Liver (tissue), 3 donors: Measurements from ENCODE around the gene RPS2.

Experiments used
- EGR1 ChIP-seq, 2 donors: IDR thresholded peaks; 2 replicates each; pipeline ENCODE4 v1.6.1; 2016 to 2018; ENCODE audit warnings: antibody characterized with exemption in 2 of 2, low read depth in 2 of 2
- FOXA2 ChIP-seq: IDR thresholded peaks from 2 replicates; pipeline ENCODE4 v1.6.1; 2016; ENCODE audit warnings: antibody characterized with exemption
- RAD21 ChIP-seq, 2 donors: IDR thresholded peaks; 2 replicates each; pipeline ENCODE4 v1.6.1; 2016; ENCODE audit warnings: antibody characterized with exemption in 2 of 2, mild to moderate bottlenecking in 2 of 2
- RXRA ChIP-seq, 2 donors: IDR thresholded peaks; 2 replicates each; pipeline ENCODE4 v1.6.1; 2017 to 2018; ENCODE audit warnings: antibody characterized with exemption in 2 of 2, mild to moderate bottlenecking in 1 of 2
- SP1 ChIP-seq: IDR thresholded peaks from 2 replicates; pipeline ENCODE4 v1.6.1; 2018; ENCODE audit warnings: antibody characterized with exemption, mild to moderate bottlenecking
- TAF1 ChIP-seq: conservative IDR thresholded peaks from 2 replicates; pipeline ENCODE4 v1.6.1; 2016; ENCODE audit warnings: antibody characterized with exemption, mild to moderate bottlenecking
- YY1 ChIP-seq: IDR thresholded peaks from 2 replicates; pipeline ENCODE4 v1.6.1; 2016; ENCODE audit warnings: antibody characterized with exemption, mild to moderate bottlenecking
- TF ChIP-seq, protein P1 (sequence below): IDR thresholded peaks from 2 replicates; pipeline ENCODE4 v1.6.1; 2016; ENCODE audit warnings: antibody characterized with exemption
- TF ChIP-seq, protein P2 (sequence below): fragments of 150-350 bp; IDR thresholded peaks from 2 replicates; pipeline ENCODE4 v1.5.1; 2017; ENCODE audit warnings: improper control_type of control experiment, low read depth, low read length; ENCODE audit not compliant: missing input control
- TF ChIP-seq, protein P3 (sequence below): IDR thresholded peaks from 2 replicates; pipeline ENCODE4 v1.6.1; 2016; ENCODE audit warnings: antibody characterized with exemption
- TF ChIP-seq, protein P4 (sequence below): IDR thresholded peaks from 2 replicates; pipeline ENCODE4 v1.6.1; 2016; ENCODE audit warnings: antibody characterized with exemption
- TF ChIP-seq, protein P5 (sequence below): IDR thresholded peaks from 2 replicates; pipeline ENCODE4 v1.6.1; 2016; ENCODE audit warnings: antibody characterized with exemption, mild to moderate bottlenecking
- donor health status: healthy.
- donor health status: healthy.

DNA sequence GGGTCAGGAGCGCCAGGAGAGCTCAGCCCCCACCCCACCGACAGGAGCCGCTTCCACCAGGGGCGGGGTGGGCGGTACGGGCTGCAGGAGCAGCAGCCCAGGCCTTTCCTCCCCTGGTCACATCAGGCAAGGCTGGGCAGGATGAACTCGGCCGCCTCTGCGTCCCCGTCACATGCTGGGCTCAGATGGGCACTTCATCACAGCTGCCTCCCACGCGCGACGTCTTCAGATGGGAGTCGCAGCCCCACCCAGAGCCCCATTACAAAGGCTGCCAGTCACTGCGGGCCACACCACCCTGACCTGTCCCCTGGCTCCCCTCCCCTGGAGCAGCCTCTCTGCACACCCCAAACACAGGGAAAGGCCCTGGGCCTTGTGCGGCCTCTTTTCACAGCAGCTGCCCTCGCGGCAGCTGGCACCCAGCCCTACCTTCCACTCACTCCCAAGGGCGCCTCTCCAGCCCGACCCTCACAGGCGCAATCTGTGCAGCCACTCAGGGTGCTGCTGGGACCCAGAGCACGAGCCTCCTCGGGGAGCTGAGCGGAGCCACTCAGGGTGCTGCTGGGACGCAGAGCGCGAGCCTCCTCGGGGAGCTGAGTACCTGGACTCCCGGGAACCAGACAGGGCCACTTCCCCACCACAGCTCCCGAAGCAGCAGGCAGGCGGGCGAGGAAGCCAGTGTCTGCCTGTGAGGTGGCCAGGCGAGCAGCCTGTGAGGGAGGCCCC is 40.3 kb upstream of the RPS2 start:
- TF ChIP-seq, protein P1, sequence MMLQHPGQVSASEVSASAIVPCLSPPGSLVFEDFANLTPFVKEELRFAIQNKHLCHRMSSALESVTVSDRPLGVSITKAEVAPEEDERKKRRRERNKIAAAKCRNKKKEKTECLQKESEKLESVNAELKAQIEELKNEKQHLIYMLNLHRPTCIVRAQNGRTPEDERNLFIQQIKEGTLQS, result no peak
- TF ChIP-seq RXRA (IDR thresholded peaks at IDR 0.05), result no peak
- TF ChIP-seq, protein P2, sequence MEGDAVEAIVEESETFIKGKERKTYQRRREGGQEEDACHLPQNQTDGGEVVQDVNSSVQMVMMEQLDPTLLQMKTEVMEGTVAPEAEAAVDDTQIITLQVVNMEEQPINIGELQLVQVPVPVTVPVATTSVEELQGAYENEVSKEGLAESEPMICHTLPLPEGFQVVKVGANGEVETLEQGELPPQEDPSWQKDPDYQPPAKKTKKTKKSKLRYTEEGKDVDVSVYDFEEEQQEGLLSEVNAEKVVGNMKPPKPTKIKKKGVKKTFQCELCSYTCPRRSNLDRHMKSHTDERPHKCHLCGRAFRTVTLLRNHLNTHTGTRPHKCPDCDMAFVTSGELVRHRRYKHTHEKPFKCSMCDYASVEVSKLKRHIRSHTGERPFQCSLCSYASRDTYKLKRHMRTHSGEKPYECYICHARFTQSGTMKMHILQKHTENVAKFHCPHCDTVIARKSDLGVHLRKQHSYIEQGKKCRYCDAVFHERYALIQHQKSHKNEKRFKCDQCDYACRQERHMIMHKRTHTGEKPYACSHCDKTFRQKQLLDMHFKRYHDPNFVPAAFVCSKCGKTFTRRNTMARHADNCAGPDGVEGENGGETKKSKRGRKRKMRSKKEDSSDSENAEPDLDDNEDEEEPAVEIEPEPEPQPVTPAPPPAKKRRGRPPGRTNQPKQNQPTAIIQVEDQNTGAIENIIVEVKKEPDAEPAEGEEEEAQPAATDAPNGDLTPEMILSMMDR, result no peak
- TF ChIP-seq, protein P3, sequence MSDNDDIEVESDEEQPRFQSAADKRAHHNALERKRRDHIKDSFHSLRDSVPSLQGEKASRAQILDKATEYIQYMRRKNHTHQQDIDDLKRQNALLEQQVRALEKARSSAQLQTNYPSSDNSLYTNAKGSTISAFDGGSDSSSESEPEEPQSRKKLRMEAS, result no peak
- TF ChIP-seq TAF1, result no peak
- TF ChIP-seq, protein P4, sequence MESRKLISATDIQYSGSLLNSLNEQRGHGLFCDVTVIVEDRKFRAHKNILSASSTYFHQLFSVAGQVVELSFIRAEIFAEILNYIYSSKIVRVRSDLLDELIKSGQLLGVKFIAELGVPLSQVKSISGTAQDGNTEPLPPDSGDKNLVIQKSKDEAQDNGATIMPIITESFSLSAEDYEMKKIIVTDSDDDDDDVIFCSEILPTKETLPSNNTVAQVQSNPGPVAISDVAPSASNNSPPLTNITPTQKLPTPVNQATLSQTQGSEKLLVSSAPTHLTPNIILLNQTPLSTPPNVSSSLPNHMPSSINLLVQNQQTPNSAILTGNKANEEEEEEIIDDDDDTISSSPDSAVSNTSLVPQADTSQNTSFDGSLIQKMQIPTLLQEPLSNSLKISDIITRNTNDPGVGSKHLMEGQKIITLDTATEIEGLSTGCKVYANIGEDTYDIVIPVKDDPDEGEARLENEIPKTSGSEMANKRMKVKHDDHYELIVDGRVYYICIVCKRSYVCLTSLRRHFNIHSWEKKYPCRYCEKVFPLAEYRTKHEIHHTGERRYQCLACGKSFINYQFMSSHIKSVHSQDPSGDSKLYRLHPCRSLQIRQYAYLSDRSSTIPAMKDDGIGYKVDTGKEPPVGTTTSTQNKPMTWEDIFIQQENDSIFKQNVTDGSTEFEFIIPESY, result no peak
- no peak for TF ChIP-seq RAD21 (IDR thresholded peaks at IDR 0.05)
- TF ChIP-seq YY1, result no peak
- no peak for TF ChIP-seq FOXA2
- TF ChIP-seq, protein P5, sequence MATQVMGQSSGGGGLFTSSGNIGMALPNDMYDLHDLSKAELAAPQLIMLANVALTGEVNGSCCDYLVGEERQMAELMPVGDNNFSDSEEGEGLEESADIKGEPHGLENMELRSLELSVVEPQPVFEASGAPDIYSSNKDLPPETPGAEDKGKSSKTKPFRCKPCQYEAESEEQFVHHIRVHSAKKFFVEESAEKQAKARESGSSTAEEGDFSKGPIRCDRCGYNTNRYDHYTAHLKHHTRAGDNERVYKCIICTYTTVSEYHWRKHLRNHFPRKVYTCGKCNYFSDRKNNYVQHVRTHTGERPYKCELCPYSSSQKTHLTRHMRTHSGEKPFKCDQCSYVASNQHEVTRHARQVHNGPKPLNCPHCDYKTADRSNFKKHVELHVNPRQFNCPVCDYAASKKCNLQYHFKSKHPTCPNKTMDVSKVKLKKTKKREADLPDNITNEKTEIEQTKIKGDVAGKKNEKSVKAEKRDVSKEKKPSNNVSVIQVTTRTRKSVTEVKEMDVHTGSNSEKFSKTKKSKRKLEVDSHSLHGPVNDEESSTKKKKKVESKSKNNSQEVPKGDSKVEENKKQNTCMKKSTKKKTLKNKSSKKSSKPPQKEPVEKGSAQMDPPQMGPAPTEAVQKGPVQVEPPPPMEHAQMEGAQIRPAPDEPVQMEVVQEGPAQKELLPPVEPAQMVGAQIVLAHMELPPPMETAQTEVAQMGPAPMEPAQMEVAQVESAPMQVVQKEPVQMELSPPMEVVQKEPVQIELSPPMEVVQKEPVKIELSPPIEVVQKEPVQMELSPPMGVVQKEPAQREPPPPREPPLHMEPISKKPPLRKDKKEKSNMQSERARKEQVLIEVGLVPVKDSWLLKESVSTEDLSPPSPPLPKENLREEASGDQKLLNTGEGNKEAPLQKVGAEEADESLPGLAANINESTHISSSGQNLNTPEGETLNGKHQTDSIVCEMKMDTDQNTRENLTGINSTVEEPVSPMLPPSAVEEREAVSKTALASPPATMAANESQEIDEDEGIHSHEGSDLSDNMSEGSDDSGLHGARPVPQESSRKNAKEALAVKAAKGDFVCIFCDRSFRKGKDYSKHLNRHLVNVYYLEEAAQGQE, result no peak
- TF ChIP-seq SP1, result no peak
- no peak for TF ChIP-seq EGR1 (IDR thresholded peaks at IDR 0.05; ENCODE audit: low read depth in 2 of 2)
